Upper lobe of left lung (tissue), 6 donors: Measurements from ENCODE around the gene ZNF681. TPM values are rescaled to one million over a fixed set of nuclear protein-coding genes. Genes with fewer than 3 reads are reported as not detected.
"Not testable (repeated sequence)": the region's sequence is repeated elsewhere in the genome, so short reads cannot be mapped to it uniquely, and the experiment has no call there.

ENCODE experiments used
- ATAC-seq, 2 donors: fragments of 200-7000 bp; cut with Tn5 transposase; one replicate each; pipeline ENCODE4 v1.9.1; 2022; ENCODE audit warnings: mild to moderate bottlenecking in 2 of 2, moderate library complexity in 2 of 2; ENCODE audit not compliant: low FRiP score in 2 of 2
- DNase-seq, 2 donors: peaks; one replicate each; pipeline ENCODE4 v3.0.0-alpha.2; 2019 to 2020
- H3K27ac ChIP-seq, 4 donors: fragments of 200-600 bp; sonication (generic); one replicate each; pipeline ENCODE4 v1.5.1; 2016 to 2019
- H3K27me3 ChIP-seq, 4 donors: fragments of 200-600 bp; sonication (generic); one replicate each; pipeline ENCODE4 v1.5.1; 2017 to 2019
- H3K36me3 ChIP-seq, 4 donors: fragments of 200-600 bp; sonication (generic); one replicate each; pipeline ENCODE4 v1.5.1; 2016 to 2019
- H3K4me1 ChIP-seq, 4 donors: fragments of 200-600 bp; sonication (generic); one replicate each; pipeline ENCODE4 v1.5.1; 2018 to 2019
- H3K4me3 ChIP-seq, 4 donors: fragments of 200-600 bp; sonication (generic); one replicate each; pipeline ENCODE4 v1.5.1; 2017 to 2019; ENCODE audit warnings: mild to moderate bottlenecking in 2 of 4, moderate library complexity in 1 of 4
- H3K9me3 ChIP-seq, 4 donors: fragments of 200-600 bp; sonication (generic); one replicate each; pipeline ENCODE4 v1.5.1; 2018 to 2019
- EP300 ChIP-seq, 4 donors: sonication (generic); formaldehyde crosslinking; IDR thresholded peaks; one replicate each; pipeline ENCODE4 v1.5.1; 2017; ENCODE audit warnings: antibody characterized with exemption in 4 of 4, control low read depth in 2 of 4
- POLR2A ChIP-seq, 4 donors: fragments of 450-650 bp; IDR thresholded peaks; one replicate each; pipeline ENCODE4 v1.5.1; 2016 to 2017; ENCODE audit warnings: antibody characterized with exemption in 4 of 4, mild to moderate bottlenecking in 2 of 4
- POLR2AphosphoS5 ChIP-seq, 2 donors: sonication (generic); formaldehyde crosslinking; IDR thresholded peaks; one replicate each; pipeline ENCODE4 v1.5.1; 2017; ENCODE audit warnings: antibody characterized with exemption in 2 of 2
- WGBS, 2 donors: methylation state at CpG; one replicate each; pipeline ENCODE4 v1.1.5; 2017 to 2018; 5-methylcytosine and 5-hydroxymethylcytosine counted together
- total RNA-seq, 6 donors: library from RNA; depleted of rRNA in 4 of 6; stranded (reverse); fragments of >200 nt in 4 of 6; gene quantifications; one replicate each; pipeline versions ENCODE4 v1.1.0 to v1.2.1, GENCODE V29; 2016 to 2021
- TF ChIP-seq, protein P1 (sequence below), 6 experiments: fragments of 450-650 bp in 4 of 6; fragments of 200-600 bp in 2 of 6; sonication (generic) in 2 of 6; IDR thresholded peaks; one replicate each; pipeline ENCODE4 v1.5.1; 2016 to 2019; ENCODE audit warnings: antibody characterized with exemption in 6 of 6
- donor health status: DM: no; HTN: no; CAD: no; lungs with moderate emphysema.
- donor health status: DM: no; HTN: yes; CAD: no; lungs with severe emphysema.

ZNF681 gene
- total RNA-seq, 6 donors from 2014 or later, result 0.67 to 3.9 (median 1.4) TPM

DNA sequence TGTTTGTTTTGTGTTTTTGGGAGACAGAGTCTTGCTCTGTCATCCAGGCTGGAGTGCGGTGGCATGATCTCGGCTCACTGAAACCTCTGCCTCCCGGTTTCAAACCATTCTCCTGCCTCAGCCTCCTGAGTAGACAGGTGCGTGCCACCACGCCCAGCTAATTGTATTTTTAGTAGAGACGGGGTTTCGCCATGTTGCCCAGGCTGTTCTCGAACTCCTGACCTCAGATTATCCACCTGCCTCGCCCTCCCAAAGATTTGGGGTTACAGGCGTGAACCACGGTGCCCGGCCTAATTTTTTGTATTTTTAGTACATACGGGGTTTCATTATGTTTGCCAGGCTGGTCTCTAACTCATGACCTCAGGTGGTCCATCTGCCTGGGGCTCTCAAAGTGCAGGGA is 8.3 kb upstream of the ZNF681 start:
- TF ChIP-seq POLR2AphosphoS5 (IDR thresholded peaks at IDR 0.05) (no peak), EP300 (IDR thresholded peaks at IDR 0.05) (no peak), POLR2A (IDR thresholded peaks at IDR 0.05) (no peak)
- TF ChIP-seq, protein P1, sequence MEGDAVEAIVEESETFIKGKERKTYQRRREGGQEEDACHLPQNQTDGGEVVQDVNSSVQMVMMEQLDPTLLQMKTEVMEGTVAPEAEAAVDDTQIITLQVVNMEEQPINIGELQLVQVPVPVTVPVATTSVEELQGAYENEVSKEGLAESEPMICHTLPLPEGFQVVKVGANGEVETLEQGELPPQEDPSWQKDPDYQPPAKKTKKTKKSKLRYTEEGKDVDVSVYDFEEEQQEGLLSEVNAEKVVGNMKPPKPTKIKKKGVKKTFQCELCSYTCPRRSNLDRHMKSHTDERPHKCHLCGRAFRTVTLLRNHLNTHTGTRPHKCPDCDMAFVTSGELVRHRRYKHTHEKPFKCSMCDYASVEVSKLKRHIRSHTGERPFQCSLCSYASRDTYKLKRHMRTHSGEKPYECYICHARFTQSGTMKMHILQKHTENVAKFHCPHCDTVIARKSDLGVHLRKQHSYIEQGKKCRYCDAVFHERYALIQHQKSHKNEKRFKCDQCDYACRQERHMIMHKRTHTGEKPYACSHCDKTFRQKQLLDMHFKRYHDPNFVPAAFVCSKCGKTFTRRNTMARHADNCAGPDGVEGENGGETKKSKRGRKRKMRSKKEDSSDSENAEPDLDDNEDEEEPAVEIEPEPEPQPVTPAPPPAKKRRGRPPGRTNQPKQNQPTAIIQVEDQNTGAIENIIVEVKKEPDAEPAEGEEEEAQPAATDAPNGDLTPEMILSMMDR (IDR thresholded peaks at IDR 0.05), result no peak
- Histone ChIP-seq H3K27ac (no peak overlapping the region), H3K9me3 (peaks cover 0 to 3% (median 0%) of the 10 kb centered on the region in 4 donors), H3K27me3 (no peaks in the 10 kb centered on the region), H3K4me3 (no peak overlapping the region), H3K36me3 (peaks cover 0 to 2% (median 0%) of the 10 kb centered on the region in 4 donors), H3K4me1 (peaks cover 0 to 11% (median 4%) of the 10 kb centered on the region in 4 donors)
- WGBS, 2 donors, result 85 to 90% methylated on average over 13 of the region's 13 CpGs
- no peak for ATAC-seq
- no peak for DNase-seq

GRCh38 chr19:23764781-23765180 is 6.1 kb upstream of the ZNF681 start:
- WGBS, 2 donors, result 76 to 86% methylated on average over 3 of the region's 3 CpGs
- peak overlapping the region in 1 of 4 donors; percentile 62 for H3K4me3 ChIP-seq
- H3K4me1 ChIP-seq, result peaks cover 0 to 11% (median 4%) of the 10 kb centered on the region in 4 donors

DNA sequence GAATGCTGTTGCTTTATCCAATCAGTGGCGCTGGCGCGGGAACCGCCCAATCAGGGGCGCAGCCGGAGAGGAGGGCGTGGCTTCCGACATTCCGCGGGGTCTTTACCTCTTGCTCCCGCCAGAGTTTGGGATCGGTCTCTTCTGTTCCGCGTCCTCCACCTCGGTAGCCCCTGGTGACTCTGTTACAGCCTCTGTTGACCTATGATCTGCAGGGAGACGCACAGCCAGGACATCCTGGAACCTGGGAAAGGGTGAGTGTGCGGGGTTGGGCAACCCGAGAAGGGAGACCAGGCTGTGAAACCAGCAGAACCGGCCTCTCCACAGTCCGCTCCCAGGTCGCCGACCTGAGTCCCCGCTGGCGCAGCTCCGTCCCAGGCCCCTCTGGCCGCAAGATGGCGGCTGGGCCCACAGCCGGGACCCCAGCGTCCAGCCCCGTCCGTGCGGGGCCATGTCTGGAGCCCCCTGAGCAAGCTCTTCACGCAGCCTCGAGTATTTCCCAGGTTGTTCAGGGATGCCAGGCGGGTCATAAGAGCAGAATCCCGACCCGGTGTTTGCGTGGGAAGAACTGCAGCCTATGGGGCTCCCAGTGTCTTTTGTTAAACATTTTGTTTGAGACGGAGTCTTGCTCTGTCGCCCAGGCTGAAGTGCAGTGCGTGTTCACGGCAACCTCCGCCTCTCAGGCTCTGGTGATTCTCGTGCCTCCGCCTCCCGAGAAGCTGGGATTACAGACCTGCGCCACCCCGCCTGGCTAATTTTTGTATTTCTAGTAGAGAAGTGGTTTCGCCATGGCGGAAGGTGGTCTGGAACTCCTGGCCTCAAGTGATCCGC is 4.4 kb upstream of the ZNF681 start:
- ATAC-seq, result peak; percentile 91 to 92
- WGBS, 2 donors, result 1 to 7% methylated on average over 13 to 51 of the region's 51 CpGs
- TF ChIP-seq POLR2AphosphoS5 (IDR thresholded peaks at IDR 0.05) (peak; percentile 43 to 80), POLR2A (IDR thresholded peaks at IDR 0.05) (peak in 3 of 4 donors; percentile 63 to 68 (median 68)), EP300 (IDR thresholded peaks at IDR 0.05) (no peak)
- TF ChIP-seq, protein P1 (IDR thresholded peaks at IDR 0.05), result peak in 1 of 6 experiments; percentile 17
- Histone ChIP-seq H3K27me3 (no peaks in the 10 kb centered on the region), H3K4me1 (peaks cover 0 to 16% (median 7%) of the 10 kb centered on the region in 4 donors), H3K27ac (peak overlapping the region; percentile 75 to 88 (median 86)), H3K9me3 (no peaks in the 10 kb centered on the region), H3K36me3 (no peaks in the 10 kb centered on the region), H3K4me3 (peak overlapping the region; percentile 37 to 75 (median 66))
- DNase-seq, result peak; percentile 92 to 95

More at GRCh38 chr19:23764781-23765180, 6.1 kb upstream of the ZNF681 start:
- H3K27me3 ChIP-seq, result no peaks in the 10 kb centered on the region
- TF ChIP-seq, protein P1 (IDR thresholded peaks at IDR 0.05), result no peak
- H3K27ac ChIP-seq, result no peak overlapping the region
- ATAC-seq (no peak), DNase-seq (no peak)
- H3K9me3 ChIP-seq, result peaks cover 0 to 3% (median 0%) of the 10 kb centered on the region in 4 donors
- peaks cover 0 to 2% (median 0%) of the 10 kb centered on the region in 4 donors for H3K36me3 ChIP-seq

GRCh38 chr19:23762548-23762883 is 3.8 kb upstream of the ZNF681 start:
- H3K4me3 ChIP-seq, result peak overlapping the region; percentile 37 to 75 (median 66)

DNA sequence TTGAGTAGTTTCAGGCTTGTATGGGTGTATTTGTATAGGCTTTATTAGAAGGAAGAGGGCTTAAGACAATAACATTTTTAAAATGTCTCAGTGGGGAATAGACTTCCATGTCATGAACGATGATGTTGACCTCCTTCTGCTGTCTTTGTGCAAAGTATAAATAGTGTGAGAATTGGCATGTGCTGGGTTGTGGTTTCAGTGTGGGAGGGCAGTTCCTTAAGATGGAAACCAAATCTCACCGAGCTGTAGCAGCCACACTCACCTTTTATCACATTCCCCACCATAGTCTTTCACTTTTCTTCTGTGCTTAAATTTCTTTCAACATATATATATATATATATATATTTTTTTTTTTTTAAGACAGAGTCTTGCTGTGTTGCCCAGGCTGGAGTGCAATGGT is 1.6 kb upstream of the ZNF681 start:
- H3K4me1 ChIP-seq, result peaks cover 0 to 18% (median 7%) of the 10 kb centered on the region in 4 donors
- not testable (repeated sequence) for H3K27me3 ChIP-seq, DNase-seq, H3K9me3 ChIP-seq, H3K27ac ChIP-seq, H3K36me3 ChIP-seq, ATAC-seq, H3K4me3 ChIP-seq
- 69 to 78% methylated on average over 2 of the region's 2 CpGs for WGBS, 2 donors

More at GRCh38 chr19:23762548-23762883, 3.8 kb upstream of the ZNF681 start:
- no peak for DNase-seq
- Histone ChIP-seq H3K27ac (peak overlapping the region; percentile 75 to 88 (median 86)), H3K9me3 (no peaks in the 10 kb centered on the region), H3K36me3 (no peaks in the 10 kb centered on the region), H3K27me3 (no peaks in the 10 kb centered on the region), H3K4me1 (peaks cover 0 to 18% (median 7%) of the 10 kb centered on the region in 4 donors)
- no peak for ATAC-seq
- TF ChIP-seq EP300 (IDR thresholded peaks at IDR 0.05) (no peak), POLR2A (IDR thresholded peaks at IDR 0.05) (no peak), POLR2AphosphoS5 (IDR thresholded peaks at IDR 0.05) (no peak)
- TF ChIP-seq, protein P1 (IDR thresholded peaks at IDR 0.05), result no peak
- 17 to 25% methylated on average over 9 of the region's 9 CpGs for WGBS, 2 donors

DNA sequence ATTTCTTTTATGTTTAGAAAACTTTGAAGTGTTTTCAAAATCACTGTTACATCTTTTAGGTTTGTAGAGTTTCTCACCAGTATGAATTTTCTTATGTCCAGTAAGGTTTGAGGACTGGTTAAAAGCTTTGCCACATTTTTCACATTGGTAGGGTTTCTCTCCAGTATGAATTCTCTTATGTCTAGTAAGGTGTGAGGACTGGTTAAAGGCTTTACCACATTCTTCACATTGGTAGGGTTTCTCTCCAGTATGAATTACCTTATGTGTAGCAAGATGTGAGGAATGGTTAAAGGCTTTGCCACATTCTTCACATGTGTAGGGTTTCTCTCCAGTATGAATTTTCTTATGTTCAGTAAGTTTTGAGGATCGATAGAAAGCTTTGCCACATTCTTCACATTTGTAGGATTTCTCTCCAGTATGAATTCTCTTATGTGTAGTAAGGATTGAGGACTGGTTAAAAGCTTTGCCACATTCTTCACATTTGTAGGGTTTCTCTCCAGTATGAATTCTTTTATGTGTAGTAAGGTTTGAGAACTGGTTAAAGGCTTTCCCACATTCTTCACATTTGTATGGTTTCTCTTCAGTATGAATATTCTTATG is 15.0 kb downstream of the ZNF681 start:
- ATAC-seq, H3K4me3 ChIP-seq, H3K4me1 ChIP-seq, H3K27me3 ChIP-seq, H3K27ac ChIP-seq, DNase-seq: not testable (repeated sequence)
- 94 to 100% methylated on average over 1 of the region's 1 CpG for WGBS, 2 donors
- peaks cover 3 to 29% (median 11%) of the 10 kb centered on the region in 4 donors for H3K36me3 ChIP-seq
- H3K9me3 ChIP-seq, result peaks cover 24 to 58% (median 45%) of the 10 kb centered on the region in 4 donors

DNA sequence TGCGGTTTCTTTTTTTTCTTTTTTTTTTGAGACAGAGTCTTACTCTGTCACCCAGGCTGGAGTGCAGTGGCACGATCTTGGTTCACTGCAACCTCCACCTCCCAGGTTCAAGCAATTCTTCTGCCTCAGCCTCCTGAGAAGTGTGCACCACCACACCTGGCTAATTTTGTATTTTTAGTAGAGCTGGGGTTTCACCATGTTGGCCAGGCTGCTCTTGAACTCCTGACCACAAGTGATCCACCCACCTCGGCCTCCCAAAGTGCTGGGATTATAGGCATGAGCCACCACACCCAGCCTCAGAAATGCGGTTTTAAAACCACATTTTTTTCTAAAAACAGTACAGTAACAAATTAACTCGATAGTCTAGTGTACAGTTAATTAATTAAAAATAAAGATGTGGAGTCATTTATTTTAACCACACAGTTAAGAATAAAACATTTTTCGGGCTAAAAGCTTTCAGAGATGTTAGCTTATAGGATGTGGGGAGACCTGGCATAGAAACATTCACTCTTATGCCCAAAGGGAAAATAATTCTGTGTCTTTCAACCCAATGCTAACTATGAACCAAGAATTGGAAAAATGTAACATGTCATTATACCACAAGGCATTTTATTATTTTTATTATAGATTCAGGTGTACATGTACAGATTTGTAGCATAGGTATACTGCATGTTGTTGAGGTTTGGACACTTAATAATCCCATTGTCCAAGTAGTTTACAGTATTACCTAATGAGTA is 27.8 kb downstream of the ZNF681 start:
- not testable (repeated sequence) for H3K4me3 ChIP-seq, ATAC-seq, DNase-seq, H3K27me3 ChIP-seq, H3K4me1 ChIP-seq, H3K36me3 ChIP-seq, H3K9me3 ChIP-seq, H3K27ac ChIP-seq
- 86 to 91% methylated on average over 6 of the region's 6 CpGs for WGBS, 2 donors
